Measurements from ENCODE around the gene MARK3.

- TF ChIP-seq CTCF (IDR thresholded peaks at IDR 0.05; ENCODE audit: borderline replicate concordance, extremely low read depth, low read length, poor library complexity, severe bottlenecking): no peak
- TF ChIP-seq EZH2 (IDR thresholded peaks at IDR 0.05; ENCODE audit: borderline replicate concordance, low read depth, low read length, severe bottlenecking): no peak
Measured at GRCh38 chr14:103492156-103492925, 107.1 kb downstream of the MARK3 start.

All from DND-41 (cell line).